ENCODE data around the gene HCN2.
"Not testable (repeated sequence)": the region's sequence is repeated elsewhere in the genome, so short reads cannot be mapped to it uniquely, and the experiment has no call there.

HCN2 gene

DNA sequence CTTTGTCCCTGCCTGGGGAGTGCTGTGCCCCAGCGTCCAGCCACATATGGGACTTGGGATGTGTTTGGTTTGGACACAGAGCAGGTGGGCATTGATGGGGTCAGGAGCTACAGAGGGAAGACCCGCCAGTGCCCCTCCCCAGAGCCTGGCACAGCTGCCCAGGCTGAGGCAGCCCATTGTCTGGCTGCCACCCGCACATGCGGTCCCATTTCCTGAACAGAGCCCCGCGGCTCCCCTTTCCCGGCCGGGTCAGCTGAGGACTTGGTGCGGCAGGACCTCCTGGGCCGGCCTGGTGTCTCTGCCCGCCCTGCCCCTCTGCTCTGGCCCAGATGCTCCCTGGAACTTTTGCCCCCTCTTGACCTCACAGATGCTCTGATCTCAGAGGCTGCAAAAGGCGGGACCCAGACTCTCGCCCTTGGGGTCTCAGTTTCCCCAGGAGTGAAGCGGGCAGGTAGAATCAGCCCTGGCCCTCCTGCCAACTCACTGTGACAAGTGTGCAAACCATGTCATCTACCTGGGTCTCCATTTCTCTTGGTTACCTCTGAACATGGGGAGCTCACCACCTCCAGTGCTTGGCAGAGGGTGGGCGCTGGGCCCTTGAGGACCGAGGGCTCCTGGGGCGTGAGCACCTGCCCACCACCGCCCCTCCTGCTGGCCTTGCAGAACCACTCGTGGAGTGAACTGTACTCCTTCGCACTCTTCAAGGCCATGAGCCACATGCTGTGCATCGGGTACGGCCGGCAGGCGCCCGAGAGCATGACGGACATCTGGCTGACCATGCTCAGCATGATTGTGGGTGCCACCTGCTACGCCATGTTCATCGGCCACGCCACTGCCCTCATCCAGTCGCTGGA, 17.8 kb downstream of the HCN2 start:
- DNase-seq = no peak

DNA sequence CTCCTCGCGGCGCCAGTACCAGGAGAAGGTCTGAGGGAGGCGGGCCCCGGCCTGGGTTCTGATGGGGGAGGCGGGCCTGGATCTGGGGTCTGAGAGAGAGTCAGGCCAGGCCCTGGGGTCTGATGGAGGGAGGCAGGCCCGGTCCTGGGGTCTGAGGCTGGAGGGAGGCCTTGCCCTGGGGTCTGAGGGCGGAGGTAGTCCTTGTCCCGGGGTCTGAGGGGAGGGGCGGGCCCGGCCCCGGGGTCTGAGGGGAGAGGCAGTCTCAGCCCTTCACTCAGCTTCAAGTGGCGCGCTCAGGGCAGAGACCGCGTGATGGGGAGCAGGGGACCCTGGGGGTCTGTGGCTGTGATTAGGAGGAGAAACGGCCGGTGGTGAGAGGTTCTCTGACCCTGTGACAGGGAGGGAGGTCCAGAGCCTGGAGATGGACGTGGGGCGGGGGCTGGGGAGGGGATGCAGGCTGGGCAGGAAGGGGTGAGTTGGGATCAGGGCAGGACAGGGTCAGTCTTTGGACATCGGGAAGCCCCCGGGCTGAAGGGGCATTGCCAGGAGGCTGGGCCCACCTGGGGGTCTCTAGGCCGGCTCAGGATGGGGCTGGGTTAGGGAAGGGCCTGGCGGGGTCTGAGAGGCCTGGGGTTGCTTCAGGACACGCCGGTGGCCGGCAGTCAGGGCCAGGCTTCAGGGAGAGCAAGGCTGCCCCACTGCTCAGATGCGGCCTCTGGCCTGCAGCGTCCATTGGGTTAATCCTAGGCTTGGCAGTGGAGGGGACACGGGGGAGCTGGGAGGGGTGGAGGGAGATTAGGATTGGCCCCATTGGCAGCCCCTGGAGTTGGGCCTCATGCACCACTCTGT, 18.7 kb downstream of the HCN2 start:
- no peak for DNase-seq

DNA sequence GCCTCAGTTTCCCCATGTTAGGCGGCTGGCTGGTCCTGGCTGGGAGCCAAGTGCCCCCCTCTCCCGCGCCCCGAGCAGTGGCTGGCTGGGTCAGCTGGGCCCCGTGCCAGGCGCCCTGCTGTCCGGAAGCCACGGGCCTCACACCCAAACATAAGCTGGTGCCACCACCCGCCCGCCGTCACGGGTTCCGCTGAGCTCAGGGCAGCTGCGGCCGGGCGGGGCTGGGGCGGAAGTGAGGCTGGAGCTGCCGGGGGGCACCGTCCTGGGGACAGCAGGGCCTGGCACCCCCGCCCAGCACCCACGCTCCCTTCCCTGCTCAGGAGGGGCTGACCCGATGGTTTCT, 19.3 kb downstream of the HCN2 start:
- DNase-seq = no peak

DNA sequence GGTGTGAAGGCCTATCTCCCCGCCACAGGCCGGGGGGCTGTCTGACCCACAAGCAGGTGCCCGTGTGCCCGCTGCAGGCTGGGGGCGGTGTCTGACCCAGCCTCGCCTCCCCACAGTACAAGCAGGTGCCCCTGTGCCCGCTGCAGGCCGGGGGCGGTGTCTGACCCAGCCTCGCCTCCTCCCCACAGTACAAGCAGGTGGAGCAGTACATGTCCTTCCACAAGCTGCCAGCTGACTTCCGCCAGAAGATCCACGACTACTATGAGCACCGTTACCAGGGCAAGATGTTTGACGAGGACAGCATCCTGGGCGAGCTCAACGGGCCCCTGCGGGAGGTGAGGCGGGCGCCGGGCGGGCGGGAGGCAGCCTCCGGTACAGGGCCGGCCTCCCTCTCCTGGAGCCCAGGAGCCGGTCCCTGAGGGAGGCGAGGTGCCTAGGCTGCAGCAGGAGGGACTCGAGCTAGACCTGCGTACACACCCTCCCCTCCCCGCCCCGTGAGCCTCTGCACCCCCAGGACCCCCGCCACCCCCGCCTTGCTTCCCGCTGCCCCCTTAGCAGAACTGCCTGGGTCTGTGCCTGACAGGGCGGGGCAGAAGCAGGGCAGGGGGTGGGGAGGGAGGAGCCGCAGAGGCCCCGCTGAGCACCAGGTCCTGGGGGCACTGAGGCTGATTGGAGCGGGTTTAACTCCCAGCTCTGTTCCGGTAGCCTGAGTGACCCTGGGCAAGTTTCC, 20.6 kb downstream of the HCN2 start:
- DNase-seq = no peak

DNA sequence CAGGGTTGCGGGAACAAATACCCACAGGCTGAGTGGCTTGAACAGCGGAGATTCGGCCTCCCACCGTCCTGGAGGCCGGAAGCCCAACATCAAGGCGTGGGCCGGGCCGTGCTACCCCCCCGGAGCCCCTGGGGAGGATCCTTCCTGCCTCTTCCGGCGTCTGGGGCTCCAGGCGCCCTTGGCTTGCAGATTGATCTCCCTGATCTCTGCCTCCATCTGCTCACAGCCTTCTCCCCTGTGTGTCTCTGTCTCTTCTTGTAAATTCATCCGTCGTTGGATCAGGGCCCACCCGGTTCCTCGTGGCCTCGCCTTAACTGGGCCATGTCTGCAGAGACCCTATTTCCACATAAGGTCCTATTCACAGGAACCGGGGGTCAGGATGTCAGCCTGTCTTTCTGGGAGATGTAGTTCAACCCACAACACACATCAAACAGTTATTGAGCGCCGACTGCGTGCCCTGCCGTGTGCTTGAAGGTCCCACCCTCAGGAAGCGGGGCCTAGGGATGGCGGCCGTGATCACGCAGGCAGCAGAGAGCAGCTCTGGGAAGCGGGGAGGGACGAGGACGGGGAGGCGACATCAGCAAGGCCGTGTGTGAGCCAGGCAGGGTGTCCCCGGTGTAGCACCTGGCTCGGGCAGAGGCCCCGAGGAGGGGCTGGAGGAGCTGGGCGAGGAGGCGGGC, 21.3 kb downstream of the HCN2 start:
- DNase-seq = no peak

DNA sequence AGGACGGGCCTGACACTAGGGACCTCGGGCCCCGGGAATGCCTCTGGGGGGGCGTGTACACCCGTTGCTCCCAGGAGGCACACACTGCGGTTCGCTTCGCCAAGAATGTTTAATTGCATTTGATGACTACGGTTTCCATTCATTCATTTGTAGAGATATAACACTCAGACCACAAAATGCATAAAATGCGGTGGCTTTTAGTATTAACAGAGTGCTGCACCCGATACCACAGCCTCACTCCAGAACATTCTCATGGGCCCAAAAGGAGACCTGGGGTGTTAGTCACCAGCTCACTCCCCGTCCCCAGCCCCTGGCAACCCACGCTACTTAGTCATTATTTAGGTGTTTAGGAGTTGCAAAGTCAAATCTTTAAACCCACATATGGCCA, 21.8 kb downstream of the HCN2 start:
- DNase-seq = no peak

DNA sequence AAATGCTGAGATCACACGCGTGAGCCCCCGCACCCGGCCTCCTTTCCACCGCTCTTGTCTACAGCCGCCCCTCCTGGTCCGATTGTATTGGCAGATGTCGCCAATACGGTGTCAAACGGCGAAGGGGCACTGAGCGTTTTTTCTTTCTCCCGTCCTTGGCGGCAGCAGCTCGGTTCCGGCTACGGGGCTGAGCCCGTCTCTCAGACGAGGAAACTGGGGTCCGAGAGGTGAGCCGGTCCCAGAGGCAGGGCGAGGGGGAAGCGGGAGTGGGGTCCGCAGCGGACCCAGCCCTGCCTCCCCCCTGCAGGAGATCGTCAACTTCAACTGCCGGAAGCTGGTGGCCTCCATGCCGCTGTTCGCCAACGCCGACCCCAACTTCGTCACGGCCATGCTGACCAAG, 23.3 kb downstream of the HCN2 start:
- DNase-seq = no peak

DNA sequence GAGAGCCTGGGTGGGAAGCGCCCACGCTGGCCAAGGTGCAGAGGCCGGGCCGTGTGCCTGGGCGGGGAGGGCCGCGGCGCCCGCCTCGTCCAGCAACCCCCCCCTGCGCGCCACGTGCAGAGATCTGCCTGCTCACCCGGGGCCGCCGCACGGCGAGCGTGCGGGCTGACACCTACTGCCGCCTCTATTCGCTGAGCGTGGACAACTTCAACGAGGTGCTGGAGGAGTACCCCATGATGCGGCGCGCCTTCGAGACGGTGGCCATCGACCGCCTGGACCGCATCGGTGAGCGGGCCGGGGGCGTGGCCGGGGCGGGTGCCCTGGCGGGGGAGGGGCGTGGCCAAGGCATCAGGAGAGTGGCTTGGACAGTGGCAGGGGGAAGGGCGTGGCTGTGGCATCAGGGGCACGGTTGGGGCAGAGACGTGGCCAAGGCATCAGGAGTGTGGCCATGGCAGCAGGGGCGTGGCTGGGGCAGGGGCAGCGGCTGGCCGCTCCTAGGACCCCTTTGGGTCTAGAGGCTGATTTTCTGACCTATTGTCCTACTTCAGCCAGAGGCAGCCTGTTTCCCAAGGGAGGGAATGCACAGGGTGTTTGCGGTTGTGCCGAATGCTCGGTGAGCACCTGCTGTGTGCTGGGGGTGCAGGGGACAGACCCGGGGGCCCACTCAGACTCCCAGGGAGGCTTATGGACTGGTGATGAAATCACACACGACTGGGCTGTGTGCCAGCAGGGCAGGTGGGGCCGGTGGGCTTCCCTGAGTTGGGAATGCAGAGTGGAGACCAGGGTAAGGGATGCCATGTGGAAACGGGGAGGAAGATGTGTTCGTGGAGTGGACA, 24.3 kb downstream of the HCN2 start:
- DNase-seq = no peak

DNA sequence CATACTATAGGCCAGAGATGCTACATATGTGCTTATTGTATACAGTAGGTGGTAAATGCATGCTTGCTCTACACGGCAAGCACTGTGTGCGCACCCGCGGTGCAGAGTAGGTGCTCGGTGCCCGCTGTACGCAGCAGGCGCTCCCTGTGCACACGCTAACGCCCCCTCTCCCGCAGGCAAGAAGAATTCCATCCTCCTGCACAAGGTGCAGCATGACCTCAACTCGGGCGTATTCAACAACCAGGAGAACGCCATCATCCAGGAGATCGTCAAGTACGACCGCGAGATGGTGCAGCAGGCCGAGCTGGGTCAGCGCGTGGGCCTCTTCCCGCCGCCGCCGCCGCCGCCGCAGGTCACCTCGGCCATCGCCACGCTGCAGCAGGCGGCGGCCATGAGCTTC, 25.9 kb downstream of the HCN2 start:
- no peak for DNase-seq

DNA sequence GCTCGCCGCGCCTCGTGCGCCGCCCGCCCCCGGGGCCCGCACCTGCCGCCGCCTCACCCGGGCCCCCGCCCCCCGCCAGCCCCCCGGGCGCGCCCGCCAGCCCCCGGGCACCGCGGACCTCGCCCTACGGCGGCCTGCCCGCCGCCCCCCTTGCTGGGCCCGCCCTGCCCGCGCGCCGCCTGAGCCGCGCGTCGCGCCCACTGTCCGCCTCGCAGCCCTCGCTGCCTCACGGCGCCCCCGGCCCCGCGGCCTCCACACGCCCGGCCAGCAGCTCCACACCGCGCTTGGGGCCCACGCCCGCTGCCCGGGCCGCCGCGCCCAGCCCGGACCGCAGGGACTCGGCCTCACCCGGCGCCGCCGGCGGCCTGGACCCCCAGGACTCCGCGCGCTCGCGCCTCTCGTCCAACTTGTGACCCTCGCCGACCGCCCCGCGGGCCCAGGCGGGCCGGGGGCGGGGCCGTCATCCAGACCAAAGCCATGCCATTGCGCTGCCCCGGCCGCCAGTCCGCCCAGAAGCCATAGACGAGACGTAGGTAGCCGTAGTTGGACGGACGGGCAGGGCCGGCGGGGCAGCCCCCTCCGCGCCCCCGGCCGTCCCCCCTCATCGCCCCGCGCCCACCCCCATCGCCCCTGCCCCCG, 26.5 kb downstream of the HCN2 start:
- no peak for DNase-seq

DNA sequence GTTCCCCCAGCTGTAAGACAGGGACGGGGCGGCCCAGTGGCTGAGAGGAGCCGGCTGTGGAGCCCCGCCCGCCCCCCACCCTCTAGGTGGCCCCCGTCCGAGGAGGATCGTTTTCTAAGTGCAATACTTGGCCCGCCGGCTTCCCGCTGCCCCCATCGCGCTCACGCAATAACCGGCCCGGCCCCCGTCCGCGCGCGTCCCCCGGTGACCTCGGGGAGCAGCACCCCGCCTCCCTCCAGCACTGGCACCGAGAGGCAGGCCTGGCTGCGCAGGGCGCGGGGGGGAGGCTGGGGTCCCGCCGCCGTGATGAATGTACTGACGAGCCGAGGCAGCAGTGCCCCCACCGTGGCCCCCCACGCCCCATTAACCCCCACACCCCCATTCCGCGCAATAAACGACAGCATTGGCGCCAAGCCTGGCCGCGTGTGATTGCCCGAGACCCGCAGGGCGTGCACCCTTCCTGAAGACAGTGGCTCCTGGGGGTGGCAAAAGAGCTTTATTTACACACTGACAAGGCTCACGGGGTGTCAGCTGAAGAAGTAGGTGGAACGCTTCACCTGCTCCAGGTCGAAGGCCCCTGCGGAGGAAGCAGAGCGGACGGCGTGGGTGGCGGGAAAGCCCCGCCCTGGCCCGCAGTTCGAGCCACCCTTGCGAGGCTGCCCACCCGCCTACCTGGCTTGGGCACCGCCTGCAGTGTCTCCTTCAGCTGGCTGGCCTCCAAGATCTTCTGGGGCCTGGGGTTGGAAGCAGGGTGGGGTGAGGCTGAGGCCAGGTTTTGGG, 27.3 kb downstream of the HCN2 start:
- no peak for DNase-seq

DNA sequence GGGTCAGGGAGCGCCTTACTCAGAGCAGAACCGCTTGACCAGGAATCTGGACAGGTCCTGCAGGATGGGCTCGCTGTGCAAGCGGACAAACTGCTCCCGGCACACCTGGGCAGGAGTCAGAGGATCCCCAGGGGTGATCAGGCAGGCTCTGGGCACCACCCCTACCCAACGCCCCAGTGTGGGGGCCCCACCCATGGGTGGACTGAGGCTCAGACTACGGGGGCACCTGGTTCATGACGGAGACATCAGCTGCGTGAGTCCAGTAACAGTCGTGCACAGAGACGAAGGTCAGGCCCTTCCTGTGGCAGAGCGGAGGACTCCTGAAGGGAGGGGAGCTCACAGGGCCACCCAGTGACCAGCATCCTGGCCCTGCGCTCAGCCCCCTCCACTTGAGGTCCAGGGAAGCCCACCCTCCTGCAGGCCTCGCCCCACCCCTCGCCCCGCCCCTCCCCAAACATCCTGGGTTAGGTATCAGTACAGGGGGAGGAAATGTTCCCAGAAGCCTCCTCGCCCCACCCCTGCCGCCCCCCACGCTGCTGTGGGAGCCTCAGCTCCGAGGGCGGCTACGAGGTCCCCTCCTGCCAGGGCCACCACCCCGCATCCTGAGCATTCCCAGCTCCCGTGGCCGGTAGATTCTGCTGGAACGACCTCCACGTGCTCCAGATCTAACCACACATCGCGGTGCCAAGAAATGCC, 28.0 kb downstream of the HCN2 start:
- no peak for DNase-seq

DNA sequence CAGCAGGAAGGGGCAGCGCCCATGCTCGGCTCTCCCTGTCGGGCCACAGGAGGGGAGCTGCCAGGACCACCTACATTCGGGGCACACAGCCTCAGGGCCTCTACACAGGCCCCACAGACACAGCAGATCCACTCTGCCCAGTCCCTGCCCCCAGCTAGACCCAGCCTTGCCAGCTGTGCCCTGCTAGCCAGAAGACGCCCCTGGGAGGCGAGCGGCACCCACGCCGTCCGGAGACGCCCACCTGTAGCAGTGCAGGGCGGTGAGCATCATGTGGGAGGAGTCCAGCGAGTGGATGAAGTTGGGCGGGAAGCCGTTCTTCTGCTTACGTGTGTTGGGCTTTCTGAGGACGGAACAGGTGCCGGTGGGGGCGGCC, 28.6 kb downstream of the HCN2 start:
- no peak for DNase-seq

DNA sequence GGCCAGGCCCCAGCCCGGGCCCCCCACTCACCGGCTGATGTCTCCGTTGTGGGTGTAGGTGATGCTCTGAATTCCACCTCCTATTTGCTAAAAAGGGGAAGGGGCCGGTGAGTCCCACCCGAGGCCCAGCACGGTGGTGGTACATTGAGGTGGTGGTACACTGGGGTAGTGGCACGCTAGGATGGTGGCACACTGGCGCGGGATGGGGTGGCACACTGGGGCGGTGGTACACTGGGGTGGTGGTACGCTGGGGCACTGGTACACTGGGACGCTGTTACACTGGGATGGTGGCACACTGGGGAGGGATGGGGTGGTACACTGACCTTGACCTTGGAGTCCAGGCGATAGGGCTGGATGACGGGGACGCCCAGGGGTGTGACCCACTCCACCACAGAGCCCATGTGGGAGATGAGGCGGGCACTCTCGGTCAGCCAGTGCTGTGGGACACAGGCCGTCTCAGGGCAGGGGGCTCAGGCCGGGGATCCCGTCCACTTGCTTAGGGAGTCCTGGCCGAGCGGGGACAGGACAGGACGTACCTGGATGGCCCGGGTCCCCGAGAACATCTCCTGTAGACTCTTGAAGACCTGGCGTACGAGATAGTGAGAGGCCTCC, 29.1 kb downstream of the HCN2 start:
- no peak for DNase-seq

DNA sequence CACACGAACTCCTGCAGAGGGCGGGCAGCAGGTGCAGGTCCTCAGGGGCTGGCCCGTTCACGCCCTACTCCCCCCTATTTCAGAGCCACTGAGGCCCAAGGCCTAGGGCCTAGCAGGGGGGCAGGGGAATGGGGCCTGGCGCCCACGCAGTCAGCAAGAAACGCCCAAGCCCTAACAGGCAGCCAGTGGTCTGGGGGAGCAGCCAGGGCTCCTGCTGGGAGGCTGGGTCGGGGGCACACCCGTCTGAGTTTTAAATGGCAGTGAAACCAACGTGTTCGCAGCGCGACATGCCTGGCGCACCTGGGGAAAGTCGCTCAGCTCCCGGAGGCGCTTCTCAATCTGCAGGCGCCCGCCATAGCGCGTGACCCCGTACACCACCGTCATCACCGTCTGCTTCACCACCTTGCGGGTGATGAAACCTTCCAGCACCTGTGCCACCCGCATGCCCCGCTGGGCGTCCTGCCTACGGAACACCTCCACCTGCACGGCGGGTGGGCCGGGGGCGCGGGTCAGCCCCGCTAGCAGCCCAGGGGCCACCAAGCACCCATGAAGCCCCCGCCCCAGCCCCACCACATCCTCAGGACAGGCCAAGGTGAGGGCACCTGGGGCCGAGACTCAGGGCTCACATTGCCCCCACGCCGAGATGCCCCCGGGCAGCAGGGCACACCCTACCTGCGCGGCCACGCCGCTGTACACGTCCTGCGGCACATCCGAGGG, 29.8 kb downstream of the HCN2 start:
- no peak for DNase-seq

DNA sequence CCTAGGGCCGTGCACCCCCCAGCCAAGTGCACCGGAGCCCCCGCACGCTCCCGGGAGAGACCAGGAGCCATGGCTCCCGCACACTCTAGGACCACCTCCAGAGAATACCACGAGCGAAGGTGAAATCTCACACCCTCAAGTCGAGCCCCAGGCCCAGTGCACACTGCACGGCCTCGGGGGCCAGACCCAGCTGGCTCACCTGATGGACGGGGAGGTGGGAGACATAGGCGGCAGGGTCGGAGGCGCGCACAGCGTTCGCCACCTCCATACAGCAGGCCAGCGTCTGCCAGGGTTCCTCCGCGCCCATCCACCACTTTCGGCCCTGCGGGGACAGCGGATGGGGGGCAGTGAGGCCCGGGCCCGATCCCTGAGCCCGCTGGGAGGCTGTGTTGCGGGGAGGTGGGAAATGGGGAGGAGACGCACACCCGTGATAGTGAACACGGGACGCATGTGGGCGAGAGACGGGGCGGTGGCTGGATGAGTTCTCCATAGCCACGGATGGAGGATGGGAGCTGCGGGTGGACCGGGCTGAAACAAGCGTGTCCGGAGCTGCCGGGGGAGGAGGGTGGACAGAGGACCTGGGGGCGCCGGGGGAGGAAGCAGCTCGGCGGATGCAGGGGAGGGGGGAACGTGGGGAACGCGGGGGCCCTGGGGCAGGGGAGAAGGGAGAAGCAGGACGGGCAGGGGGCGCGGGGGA, 30.6 kb downstream of the HCN2 start:
- no peak for DNase-seq

DNA sequence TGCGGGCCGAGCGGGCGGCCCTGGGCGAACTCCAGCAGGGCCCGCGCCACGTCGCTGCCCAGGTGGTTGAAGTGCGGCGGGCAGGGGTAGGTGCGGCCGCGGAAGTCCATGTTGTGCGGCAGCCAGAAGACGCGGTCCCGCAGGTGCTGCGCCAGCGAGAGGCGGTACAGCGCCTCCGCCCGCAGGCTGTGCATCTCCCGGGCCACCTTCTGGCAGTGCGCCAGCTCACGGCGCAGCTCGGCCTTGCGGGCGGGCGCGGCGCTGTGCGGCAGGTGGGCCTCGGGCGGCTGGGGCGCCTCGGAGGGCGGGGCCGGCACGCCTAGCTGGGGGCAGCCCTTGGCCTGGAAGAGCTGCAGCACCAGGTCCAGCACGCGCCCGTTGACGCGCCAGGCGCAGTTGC, 31.5 kb downstream of the HCN2 start:
- DNase-seq = not testable (repeated sequence)

DNA sequence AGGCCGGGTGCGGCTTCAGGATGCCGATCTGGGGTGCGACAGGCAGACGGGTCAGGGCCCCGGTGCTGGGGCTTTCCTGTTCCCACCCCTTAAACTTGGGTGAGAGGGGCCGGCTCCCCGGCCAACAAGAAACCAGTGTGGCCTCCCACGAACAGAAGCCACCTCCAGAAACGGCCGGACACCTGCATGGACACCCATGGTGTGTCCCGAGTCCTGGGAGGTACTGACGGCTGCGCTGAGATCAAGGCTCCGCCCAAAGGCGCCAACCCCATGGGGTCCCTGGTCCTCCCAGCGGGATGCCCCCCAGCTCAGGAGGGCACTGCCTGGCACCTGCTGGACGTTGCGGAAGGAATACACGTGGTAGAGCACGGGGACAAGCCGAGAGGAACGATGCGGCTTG, 32.1 kb downstream of the HCN2 start:
- no peak for DNase-seq

Measured in GDM1 (cell line).